Measurements from ENCODE around the gene OGFOD3.
"Not testable (repeated sequence)": the region's sequence is repeated elsewhere in the genome, so short reads cannot be mapped to it uniquely, and the experiment has no call there.

The OGFOD3 gene

DNA sequence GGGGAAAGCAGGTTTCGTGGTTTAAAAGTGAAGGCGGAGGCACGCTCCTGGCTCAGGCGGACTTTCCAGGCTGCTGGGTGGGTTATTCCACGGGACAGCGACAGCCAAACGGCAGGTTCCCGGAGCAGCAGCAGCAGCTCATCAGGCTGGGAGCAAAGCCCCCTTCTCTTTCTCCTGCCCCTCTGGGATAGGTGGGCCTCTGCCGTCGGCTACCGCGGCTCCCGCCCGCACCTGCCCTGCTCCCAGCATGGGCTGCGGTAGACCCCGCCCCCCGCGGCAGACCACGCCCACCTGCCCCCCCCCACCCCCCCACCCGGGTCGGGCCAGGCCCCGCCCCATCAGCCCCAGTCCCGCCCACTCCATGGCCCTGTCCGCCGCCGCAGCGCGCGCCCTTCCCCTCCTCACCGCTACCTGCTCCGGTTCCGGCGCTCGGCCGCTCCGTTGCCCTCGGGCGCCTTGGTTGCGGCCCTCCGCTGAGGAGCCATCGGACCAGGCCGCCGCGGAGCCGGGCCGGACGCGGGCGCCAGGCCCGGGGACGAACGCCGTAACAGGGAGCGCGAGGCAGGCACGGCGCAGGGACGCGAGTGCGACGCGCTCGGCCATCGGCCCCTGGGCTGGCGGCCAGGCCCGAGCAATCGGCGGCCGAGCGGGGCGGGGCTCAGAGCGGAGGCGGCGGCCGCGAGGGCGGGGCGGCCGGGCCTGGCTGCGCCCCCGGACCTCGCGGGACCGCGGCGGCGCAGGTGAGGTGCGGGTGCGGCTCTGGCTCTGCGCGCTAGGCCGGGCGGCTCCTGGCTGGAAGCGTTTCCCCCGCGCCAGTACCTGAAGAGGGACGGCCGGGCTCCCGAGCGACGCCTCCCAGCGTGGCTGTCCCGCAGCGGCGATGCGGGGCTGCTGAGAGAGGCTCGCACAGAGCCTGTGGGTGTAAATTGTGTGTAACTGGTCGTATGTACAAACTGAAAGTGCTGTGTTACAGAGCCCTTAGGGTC is at the start of gene OGFOD3, which contains the start of gene HEXD:
Gene OGFOD3, minus strand, starts transcription at position 586 of the 986 bp plus-strand sequence. Its CDS starts 101 bp downstream, at position 485.
Gene HEXD, plus strand, starts transcription at position 347 of the 986 bp plus-strand sequence. CDS start 1,453 bp downstream, outside the sequence.
- in situ Hi-C loops (cut with MboI; ENCODE audit: low sequenced_read_pairs) = no loop called here

DNA sequence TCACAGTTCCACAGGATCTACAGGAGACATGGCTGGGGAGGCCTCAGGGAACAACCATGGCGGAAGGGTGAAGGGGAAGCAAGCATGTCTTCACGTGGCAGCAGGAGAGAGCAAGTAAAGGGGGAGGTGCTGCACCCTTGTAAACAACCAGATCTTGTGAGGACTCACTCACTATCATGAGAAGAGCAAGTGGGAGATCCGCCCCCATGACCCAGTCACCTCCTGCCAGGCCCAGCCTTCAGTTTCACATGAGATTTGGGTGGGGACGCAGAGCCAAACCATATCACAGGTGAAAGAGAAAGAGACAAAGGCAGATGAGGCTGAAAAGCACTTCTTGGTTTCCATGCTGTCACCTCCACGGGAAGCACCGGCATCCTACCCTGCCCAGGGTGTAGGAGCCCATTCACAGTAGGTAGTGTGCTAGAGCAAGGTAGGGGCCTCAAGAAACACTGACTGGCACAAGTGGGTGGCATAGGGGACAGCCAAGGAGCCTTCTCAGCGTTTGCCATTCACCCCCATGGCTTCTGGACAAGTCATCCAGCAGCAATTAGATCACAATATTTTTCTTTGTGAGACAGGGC is 46.7 kb upstream of the OGFOD3 start:
- in situ Hi-C loops (cut with MboI; ENCODE audit: low sequenced_read_pairs) = no loop called here

GRCh38 chr17:82464567-82464929 is 46.2 kb upstream of the OGFOD3 start:
- in situ Hi-C loops (cut with MboI; ENCODE audit: low sequenced_read_pairs) = no loop called here

DNA sequence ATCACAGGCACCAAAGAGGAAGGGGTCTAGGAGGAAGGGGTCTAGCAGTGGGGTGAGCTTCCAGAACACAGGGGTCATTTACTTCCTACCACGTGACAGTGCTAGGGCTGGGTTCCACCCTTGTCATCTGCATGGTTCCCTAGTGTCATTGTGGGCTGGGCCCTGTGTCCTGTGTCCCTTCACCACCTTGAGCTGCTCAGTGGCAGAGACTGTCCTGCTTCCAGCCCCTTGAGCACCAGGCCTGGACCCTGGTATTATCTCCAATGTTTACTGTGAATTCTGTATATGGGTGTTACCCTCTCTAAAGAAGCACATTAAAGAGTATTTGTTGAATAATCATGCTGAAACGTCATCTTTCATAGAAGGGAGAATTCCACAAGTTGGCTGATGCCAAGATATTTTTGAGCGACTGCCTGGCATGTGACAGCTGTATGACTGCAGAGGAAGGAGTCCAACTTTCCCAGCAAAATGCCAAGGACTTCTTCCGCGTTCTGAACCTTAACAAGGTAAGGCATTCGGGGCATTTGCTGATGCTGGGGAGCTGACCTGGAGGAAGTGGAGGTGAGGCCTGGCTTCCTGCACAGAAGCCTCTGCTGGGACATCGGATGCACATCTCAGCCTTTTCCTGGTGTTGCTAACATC is 45.7 kb upstream of the OGFOD3 start:
- in situ Hi-C loops (cut with MboI; ENCODE audit: low sequenced_read_pairs) = no loop called here

- in situ Hi-C loops (cut with MboI; ENCODE audit: low sequenced_read_pairs) = no loop called here
Observed at GRCh38 chr17:82463391-82463790, 45.0 kb upstream of the OGFOD3 start.

DNA sequence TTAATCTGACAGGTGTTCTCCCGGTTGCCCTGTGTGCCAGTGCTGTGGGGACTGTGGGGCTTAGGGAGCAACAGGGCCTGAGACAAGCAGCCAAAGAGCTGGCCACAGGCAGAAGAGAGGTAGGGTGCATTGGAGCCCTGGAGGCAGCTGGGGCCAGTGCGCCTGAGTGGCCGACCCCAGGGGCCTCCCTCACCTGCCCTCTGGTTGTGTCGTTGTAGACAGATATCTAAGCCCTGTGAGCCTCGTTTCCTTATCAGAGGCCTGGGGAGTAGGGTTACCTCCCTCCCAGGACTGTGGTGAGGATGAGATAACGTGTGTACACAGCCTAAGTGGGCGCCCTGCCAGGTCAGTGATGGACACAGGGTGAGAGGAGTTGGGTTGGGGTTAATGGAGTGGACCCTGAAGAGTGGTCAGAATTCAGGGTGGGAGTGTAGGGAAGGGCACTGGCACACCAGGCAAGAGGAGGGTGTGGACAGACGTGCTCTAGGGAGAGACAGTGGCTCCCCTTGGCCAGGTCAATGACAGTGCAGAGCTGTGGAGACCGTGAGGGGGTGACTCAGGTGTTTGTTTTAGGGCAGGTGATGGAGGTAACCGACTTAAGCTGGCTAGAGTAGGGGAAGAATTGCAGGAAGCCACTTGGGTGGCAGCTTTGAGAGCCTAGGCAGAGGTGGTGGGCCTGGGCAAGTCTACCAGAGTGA is 43.6 kb upstream of the OGFOD3 start:
- in situ Hi-C loops (cut with MboI; ENCODE audit: low sequenced_read_pairs) = no loop called here

DNA sequence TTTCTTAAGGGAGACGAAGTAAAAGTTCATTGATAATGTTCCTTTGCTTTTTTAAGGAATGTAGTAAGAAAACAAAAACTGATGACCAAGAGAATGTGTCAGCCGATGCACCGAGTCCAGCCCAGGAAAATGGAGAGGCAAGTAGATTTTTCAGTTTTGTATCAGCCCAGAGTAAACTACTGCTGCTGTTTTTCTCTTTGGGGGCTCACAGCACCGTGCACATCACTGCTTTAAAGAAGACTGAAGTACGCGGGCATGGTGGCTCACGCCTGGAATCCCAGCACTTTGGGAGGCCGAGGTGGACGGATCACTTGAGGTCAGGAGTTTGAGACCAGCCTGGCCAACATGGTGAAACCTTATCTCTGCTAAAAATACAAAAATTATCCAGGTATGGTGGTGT is 41.5 kb upstream of the OGFOD3 start:
- in situ Hi-C loops (cut with MboI; ENCODE audit: low sequenced_read_pairs) = not testable (repeated sequence)

DNA sequence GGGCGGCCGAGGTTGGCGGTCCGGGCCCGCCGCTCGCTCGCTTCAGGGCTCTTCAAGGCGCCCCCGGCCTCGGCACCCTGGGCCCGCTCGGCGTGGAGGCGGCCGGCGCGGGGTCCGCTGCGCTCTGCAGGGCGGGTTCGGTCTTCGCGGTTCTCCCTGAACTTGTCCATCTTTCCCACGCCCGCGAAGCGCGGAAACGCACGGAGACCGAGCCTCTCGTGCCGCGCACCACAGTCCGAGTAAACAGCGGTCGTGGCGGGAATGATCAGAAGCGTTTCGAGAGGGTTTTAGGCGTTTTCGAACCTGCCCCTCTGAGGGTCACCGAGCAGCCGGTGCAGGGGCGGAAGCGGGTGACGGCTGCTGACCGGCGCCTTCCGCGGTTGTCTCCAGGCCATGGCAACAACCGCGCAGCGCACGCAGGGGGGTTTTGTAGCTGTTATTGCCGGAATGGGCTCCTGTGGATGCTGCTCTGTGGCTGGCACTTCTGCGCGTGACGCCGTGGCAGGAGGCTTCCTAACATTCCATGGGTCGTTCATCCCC is 40.6 kb upstream of the OGFOD3 start:
- in situ Hi-C loops (cut with MboI; ENCODE audit: low sequenced_read_pairs) = no loop called here

- in situ Hi-C loops (cut with MboI; ENCODE audit: low sequenced_read_pairs) = no loop called here
Observed at GRCh38 chr17:82458179-82458884, 39.9 kb upstream of the OGFOD3 start, which contains the start of gene NARF. Gene NARF (plus strand): TSS chr17:82458741. CDS start chr17:82458804, 63 bp downstream.

DNA sequence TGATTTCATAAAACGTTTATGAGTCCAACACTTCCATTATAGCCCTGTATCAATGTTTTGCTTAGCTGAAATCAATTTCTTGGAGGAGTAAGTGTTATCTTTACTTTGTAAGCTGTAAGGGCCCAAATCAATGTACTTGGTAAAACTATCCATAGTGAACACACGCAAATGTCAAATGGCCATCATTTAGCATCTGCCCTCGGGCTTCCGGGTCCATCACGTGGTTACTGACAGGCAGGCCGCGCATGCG is 39.5 kb upstream of the OGFOD3 start:
- in situ Hi-C loops (cut with MboI; ENCODE audit: low sequenced_read_pairs) = no loop called here

DNA sequence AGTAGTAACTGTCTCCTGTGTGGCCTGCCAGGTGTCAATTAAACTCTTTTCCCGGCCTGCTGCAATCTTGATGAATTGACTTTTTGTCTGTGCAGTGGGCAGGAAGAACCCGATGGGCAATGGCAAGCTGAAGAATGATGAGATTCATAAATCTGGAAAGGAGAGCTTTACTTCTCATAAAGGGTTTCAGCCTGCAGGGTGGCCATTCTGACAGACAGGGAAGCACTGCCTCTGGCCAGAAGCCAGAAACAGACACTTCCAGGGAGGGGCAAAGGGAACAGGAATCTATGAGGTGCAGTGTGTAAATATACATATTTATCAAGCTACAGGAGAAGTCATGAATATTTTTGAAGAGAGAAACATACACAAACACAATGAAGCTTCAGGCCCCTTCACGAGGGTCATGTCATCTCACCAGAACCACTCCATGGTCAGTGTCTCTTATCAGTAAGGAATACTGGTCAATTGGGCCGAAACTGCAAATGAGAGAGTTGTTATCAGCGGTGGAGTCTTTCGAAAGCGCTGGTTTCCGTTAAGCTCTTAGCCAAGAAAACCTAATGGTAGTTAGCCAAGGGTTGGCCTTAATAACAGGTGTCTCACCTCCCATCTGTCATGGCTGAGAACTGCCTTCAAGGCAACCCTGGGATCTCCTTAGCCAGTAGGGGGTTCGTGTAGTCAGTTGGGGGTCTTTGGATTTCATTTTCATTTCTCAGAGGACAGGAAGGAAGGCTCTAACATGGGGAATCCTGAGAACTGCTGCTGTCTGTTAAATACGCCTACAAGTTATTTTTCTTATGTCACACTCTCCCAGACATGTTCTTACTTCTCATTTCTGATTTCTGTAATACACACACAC is 38.9 kb upstream of the OGFOD3 start:
- in situ Hi-C loops (cut with MboI; ENCODE audit: low sequenced_read_pairs) = no loop called here

- in situ Hi-C loops (cut with MboI; ENCODE audit: low sequenced_read_pairs) = not testable (repeated sequence)
Observed at GRCh38 chr17:82453706-82454105, 35.3 kb upstream of the OGFOD3 start.

GRCh38 chr17:82453151-82453550 is 34.8 kb upstream of the OGFOD3 start:
- in situ Hi-C loops (cut with MboI; ENCODE audit: low sequenced_read_pairs) = not testable (repeated sequence)

- in situ Hi-C loops (cut with MboI; ENCODE audit: low sequenced_read_pairs) = no loop called here
Observed at GRCh38 chr17:82452162-82452561, 33.8 kb upstream of the OGFOD3 start.

- in situ Hi-C loops (cut with MboI; ENCODE audit: low sequenced_read_pairs) = no loop called here
Observed at GRCh38 chr17:82450357-82451106, 32.1 kb upstream of the OGFOD3 start, which contains the start of gene CYBC1. Gene CYBC1 (minus strand): TSS chr17:82450752. CDS start chr17:82449254, 1,498 bp downstream.

DNA sequence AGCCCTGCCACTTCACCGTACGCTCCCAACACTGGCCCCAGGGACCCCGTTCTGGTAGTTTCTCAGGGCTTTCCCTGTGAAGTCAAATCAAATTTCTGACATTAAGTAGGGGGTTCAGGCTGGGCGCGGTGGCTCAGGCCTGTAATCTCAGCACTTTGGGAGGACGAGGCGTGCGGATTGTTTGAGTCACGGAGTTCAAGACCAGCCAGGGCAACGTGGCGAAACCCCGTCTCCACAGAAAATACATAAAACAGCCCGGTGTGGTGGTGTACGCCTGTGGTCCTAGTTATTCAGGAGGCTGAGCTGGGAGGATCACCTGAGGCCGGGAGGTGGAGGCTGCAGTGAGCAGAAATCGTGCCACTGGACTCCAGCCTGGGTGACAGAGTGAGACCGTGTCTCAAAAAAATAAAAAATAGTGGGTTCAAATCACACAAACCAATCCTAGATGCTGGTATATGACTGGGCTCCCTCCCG is 31.5 kb upstream of the OGFOD3 start:
- in situ Hi-C loops (cut with MboI; ENCODE audit: low sequenced_read_pairs) = loop anchor here (25.0 kb wide), 1 partner anchor 87 kb away; no protein-coding TSS in a partner anchor

GRCh38 chr17:82449131-82449882 is 30.9 kb upstream of the OGFOD3 start:
- in situ Hi-C loops (cut with MboI; ENCODE audit: low sequenced_read_pairs) = loop anchor here (25.0 kb wide), 1 partner anchor 88 kb away; no protein-coding TSS in a partner anchor

Data from HL-60/S4 treated with retinoic acid at 250 ng/mL for 4 days and 3 days (cell line).